ENCODE results near the gene PFN1. TPM values are rescaled to one million over a fixed set of nuclear protein-coding genes. Genes with fewer than 3 reads are reported as not detected.

PFN1 gene
- 1,000 to 10,000 TPM in 1 of 2 donors, 100 to 1,000 TPM in 1; 806 to 1,230 TPM for total RNA-seq

GRCh38 chr17:4948166-4948930, at the start of gene PFN1:
TSS of gene PFN1 (minus strand) at chr17:4948530. CDS start at chr17:4948394, 136 bp downstream.
- Histone ChIP-seq H3K36me3 (peaks cover 3% of the 10 kb centered on the region), H3K4me1 (ENCODE audit: control insufficient read depth in 1 of 2, low read depth in 2 of 2) (peaks cover 27 to 57% of the 10 kb centered on the region in 2 donors), H3K9me3 (no peaks in the 10 kb centered on the region), H3K27me3 (replicated peaks; ENCODE audit: insufficient read depth) (no peaks in the 10 kb centered on the region), H3K27ac (peak within 1 kb of the TSS; percentile 93 to 97), H3K4me3 (peak within 1 kb of the TSS; percentile 76)
- ATAC-seq (ENCODE audit: insufficient number of reproducible peaks, low FRiP score, low read depth), result peak; percentile 61
- TF ChIP-seq CTCF (IDR thresholded peaks at IDR 0.05), result no peak
- DNase-seq (ENCODE audit: low spot score), result peak; percentile 82

- peak; percentile 96 for ATAC-seq (ENCODE audit: insufficient number of reproducible peaks, low FRiP score, low read depth)
- Histone ChIP-seq H3K4me1 (ENCODE audit: control insufficient read depth in 1 of 2, low read depth in 2 of 2) (peaks cover 16 to 32% of the 10 kb centered on the region in 2 donors), H3K9me3 (no peaks in the 10 kb centered on the region), H3K36me3 (peaks cover 14% of the 10 kb centered on the region), H3K27ac (peak within 1 kb of the TSS; percentile 92 to 95), H3K27me3 (replicated peaks; ENCODE audit: insufficient read depth) (no peaks in the 10 kb centered on the region), H3K4me3 (peak within 1 kb of the TSS; percentile 97)
- peak; percentile 71 for DNase-seq (ENCODE audit: low spot score)
- TF ChIP-seq CTCF (IDR thresholded peaks at IDR 0.05), result peak; percentile 32
Measured at GRCh38 chr17:4997302-4998026, 49.1 kb upstream of the PFN1 start, which contains the start of the genes INCA1 and KIF1C. TSS of gene INCA1 (minus strand) at chr17:4997522. CDS start at chr17:4994437, 3,085 bp downstream. TSS of gene KIF1C (plus strand) at chr17:4997950. CDS start at chr17:5000247, 2,297 bp downstream.

- Histone ChIP-seq H3K4me3 (no peak overlapping the region), H3K27ac (no peak overlapping the region), H3K36me3 (no peaks in the 10 kb centered on the region), H3K27me3 (replicated peaks; ENCODE audit: insufficient read depth) (no peaks in the 10 kb centered on the region), H3K9me3 (no peaks in the 10 kb centered on the region), H3K4me1 (ENCODE audit: control insufficient read depth in 1 of 2, low read depth in 2 of 2) (peaks cover 3 to 14% of the 10 kb centered on the region in 2 donors)
- no peak for ATAC-seq (ENCODE audit: insufficient number of reproducible peaks, low FRiP score, low read depth)
- DNase-seq (ENCODE audit: low spot score), result no peak
- TF ChIP-seq CTCF (IDR thresholded peaks at IDR 0.05), result no peak
Measured at GRCh38 chr17:4994081-4994595, 45.8 kb upstream of the PFN1 start.

GRCh38 chr17:4987767-4988567, 39.6 kb upstream of the PFN1 start:
- ATAC-seq (ENCODE audit: insufficient number of reproducible peaks, low FRiP score, low read depth), result no peak
- Histone ChIP-seq H3K27me3 (replicated peaks; ENCODE audit: insufficient read depth) (no peaks in the 10 kb centered on the region), H3K4me1 (ENCODE audit: control insufficient read depth in 1 of 2, low read depth in 2 of 2) (peaks cover 10 to 30% of the 10 kb centered on the region in 2 donors), H3K27ac (peak overlapping the region; percentile 89 to 91), H3K36me3 (no peaks in the 10 kb centered on the region), H3K4me3 (peak overlapping the region; percentile 82), H3K9me3 (no peaks in the 10 kb centered on the region)
- no peak for DNase-seq (ENCODE audit: low spot score)
- TF ChIP-seq CTCF (IDR thresholded peaks at IDR 0.05), result no peak

Measured in thoracic aorta (tissue), 2 donors.